ENCODE measurements around the gene PHKG2.

PHKG2 gene

GRCh38 chr16:30728899-30729672, 19.1 kb upstream of the PHKG2 start:
- DNase-seq: no peak

DNA sequence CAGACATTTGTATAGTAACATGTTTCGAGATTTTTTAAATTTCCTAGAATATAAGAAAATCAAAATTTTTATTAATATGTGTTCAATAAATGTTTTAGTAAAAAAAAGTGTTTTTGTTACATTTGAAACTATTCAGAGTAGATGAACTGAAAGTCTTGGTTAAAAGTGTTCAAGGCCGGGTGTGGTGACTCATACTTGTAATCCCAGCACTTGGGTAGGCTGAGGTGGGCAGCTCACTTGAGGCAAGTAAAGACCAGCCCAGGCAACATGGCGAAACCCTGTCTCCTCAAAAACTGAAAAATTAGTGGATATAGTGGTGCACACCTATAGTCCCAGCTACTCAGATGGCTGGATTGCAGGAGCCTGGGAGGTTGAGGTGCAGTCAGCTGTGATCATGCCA, 16.8 kb upstream of the PHKG2 start:
- no peak for DNase-seq

DNA sequence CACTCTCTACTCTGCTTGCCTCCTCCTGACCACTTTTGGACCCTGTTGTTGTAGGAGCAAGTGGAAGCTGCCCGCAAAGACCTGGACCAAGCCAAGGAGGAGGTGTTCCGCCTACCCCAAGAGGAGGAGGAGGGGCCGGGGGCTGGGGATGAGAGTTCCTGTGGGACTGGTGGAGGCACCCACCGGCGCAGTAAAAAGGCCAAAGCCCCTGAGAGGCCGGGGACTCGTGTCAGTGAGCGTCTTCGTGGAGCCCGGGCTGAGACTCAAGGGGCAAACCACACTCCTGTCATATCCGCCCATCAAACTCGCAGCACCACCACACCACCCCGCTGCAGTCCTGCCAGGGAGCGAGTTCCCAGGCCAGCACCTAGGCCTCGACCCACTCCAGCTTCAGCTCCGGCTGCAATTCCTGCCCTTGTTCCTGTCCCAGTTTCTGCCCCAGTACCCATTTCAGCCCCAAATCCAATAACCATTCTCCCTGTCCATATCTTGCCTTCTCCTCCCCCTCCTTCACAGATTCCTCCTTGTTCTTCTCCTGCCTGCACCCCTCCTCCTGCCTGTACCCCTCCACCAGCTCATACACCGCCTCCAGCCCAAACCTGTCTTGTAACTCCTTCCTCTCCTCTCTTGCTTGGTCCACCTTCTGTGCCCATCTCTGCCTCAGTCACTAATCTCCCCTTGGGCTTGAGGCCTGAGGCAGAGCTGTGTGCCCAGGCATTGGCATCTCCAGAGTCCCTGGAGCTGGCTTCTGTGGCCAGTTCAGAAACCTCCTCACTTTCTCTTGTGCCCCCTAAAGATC, 11.0 kb upstream of the PHKG2 start:
- DNase-seq: no peak

- DNase-seq: no peak
Measured at GRCh38 chr16:30737794-30738648, 10.2 kb upstream of the PHKG2 start.

DNA sequence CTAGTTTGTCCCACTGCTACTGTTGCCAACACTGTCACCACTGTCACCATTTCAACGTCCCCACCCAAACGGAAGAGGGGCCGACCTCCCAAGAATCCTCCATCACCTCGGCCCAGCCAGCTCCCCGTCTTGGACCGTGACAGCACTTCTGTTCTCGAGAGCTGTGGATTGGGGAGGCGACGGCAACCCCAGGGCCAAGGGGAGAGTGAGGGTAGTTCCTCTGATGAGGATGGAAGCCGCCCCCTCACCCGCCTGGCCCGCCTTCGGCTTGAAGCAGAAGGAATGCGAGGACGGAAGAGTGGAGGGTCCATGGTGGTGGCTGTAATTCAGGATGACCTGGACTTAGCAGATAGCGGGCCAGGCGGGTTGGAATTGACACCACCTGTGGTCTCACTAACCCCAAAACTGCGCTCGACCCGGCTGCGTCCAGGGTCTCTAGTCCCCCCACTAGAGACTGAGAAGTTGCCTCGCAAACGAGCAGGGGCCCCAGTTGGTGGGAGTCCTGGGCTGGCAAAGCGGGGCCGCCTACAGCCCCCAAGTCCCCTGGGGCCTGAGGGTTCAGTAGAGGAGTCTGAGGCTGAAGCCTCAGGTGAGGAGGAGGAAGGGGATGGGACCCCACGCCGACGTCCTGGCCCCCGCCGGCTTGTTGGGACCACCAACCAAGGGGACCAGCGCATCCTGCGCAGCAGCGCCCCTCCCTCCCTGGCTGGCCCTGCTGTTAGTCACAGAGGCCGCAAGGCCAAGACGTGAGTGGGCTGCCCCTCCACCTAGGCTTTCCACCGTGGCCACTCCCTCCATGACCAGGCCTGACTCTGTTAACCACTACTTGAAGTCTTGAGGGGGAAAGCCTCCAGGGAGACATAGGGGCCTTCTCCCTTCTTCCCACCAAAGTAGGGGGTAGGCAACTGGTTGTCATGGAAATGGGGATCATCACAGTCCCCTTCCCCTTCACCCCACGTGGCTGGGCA, 9.0 kb upstream of the PHKG2 start:
- no peak for DNase-seq

- DNase-seq: no peak
Measured at GRCh38 chr16:30740364-30741251, 7.6 kb upstream of the PHKG2 start.

- DNase-seq: no peak
Measured at GRCh38 chr16:30741461-30741914, 6.7 kb upstream of the PHKG2 start.

DNA sequence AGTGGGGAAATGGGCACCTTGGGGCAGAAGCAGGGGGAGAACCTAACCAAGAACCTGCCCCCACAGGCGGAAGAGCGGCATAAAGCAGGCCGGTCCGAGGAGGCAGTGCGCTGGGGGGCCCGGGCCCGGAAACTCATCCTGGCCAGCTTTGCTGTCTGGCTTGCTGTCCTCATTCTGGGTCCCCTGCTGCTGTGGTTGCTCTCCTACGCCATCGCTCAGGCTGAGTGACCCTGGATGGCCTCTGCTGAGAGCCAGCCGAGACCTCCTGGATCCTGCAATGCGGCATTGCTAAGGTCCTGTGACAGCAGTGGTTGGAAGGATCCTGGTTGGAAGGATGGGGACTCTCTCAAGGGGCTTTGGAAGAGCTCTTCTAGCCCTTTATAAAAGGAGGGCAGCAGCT, 4.5 kb upstream of the PHKG2 start:
- no peak for DNase-seq

GRCh38 chr16:30744183-30744582, 4.0 kb upstream of the PHKG2 start:
- no peak for DNase-seq

- DNase-seq: no peak
Measured at GRCh38 chr16:30745082-30745481, 3.1 kb upstream of the PHKG2 start.

DNA sequence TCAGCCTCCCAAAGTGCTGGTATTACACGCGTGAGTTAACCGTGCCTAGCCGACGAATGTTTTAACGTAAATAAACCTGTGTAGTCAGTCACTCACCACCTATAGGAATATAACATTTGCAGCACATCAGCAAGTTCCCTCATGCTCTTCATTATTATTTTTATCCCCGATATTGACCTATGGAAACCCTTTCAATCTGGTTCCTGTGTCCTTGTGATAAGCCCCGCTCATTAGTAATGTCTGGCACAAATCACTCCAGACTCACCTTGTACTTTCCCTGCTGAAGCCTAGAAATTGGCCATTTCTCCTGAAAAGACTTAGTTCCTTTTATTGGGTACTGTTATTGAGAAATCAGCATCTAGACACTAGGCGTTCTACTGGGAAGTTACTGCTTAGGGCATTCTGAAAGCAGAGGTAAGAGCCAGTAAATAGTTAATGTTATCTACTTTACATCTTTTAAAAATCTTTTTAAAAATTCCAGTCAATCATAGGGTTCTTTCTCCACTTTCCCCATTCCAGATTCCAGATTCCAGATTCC, 1.5 kb upstream of the PHKG2 start:
- no peak for DNase-seq

DNA sequence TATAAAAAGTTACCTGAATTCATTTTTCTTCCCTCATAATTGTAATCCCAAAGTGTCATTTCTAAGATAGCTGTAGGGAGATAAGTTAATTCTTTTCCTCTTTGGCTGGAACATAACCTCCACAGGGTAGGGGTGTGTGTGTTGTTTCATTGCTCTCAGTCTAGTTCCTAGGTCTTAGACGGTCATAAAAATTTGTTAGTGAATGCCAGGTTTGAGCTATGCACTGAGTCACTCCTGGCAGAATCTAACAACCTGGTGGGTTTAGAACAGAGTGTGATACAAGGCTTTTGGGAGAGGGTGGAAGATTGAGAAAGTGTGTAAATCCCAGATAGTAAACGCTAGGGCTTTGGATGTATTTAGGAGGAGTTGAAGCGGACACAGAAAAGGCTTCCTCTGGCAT, 894 bp upstream of the PHKG2 start:
- no peak for DNase-seq

DNA sequence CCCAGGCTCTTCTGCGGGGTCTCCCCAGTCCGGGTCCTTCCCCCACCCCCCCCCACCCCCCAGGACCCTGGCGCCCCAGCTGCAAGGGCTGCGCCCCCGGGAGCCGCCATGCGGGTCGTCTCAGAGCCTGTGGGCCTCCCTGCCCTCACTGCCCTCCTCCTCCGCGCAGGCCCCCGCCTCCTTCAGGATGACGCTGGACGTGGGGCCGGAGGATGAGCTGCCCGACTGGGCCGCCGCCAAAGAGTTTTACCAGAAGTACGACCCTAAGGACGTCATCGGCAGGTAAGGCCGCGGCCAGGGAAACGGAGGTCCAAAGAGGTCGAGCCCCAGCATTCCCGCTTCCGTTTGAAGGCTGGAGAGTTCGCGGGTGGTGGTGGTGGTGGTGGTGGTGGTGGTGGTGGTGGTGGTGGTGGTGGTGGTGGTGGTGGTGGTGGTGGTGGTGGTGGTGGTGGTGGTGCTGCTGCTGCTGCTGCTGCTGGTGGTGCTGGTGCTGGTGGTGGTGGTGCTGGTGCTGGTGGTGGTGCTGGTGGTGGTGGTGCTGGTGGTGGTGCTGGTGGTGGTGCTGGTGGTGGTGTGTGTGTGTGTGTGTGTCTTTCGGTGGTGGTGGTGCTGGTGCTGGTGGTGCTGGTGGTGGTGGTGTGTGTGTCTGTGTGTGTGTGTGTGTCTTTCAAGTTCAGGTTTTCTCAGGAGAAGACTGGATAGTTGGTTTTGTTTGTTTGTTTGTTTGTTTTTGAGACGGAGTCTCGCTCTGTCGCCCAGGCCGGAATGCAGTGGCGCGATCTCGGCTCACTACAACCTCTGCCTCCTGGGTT, 615 bp downstream of the PHKG2 start:
- DNase-seq: peak; percentile 48

GRCh38 chr16:30750201-30750600, 2.0 kb downstream of the PHKG2 start:
- no peak for DNase-seq

GRCh38 chr16:30750876-30751465, 2.7 kb downstream of the PHKG2 start:
- DNase-seq: no peak

DNA sequence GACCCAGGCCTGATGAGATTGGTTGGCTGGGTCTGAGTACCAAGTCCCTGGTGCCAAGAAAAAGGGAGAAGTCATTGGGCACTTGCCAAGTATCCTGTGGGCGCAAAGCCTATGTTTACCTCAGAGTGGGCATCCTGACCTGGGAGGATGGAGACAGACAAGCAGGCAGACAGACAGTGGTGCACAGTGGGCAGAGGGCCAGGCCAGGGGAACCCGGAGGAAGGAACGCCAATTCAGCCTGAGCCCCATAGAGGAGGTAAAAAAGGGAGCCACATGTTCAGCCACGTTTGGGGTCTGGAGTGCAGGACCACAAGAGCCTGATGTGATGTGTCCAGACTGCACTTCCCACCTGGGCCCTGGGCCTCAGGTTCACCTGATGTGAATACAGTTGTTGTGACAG, 5.4 kb downstream of the PHKG2 start:
- no peak for DNase-seq

GRCh38 chr16:30755955-30756780, 7.9 kb downstream of the PHKG2 start:
- no peak for DNase-seq

- DNase-seq: no peak
Measured at GRCh38 chr16:30756781-30757100, 8.5 kb downstream of the PHKG2 start.

DNA sequence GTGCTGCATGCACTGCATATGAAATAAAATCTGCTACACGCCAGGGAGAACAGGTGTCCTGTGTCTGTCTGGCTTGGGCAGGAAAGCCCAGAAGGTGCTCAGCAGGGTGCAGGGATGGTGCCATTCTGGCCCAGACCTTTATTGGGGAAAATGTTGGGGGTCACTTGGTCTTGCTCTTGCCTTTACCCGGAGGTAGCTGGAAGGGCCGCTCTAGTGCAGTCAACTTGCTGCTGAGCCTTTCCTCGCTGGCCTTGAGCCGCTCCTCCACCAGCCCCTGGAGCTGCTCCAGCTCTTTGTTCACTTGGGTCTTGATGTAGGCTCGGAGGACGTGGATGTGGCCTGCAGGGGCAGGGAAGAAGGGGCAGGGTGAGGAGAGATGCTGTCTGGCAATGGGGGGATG, 9.1 kb downstream of the PHKG2 start:
- no peak for DNase-seq
